Right lobe of liver (tissue), 6 donors: ENCODE measurements around the gene ATL1. TPM values are rescaled to one million over a fixed set of nuclear protein-coding genes. Genes with fewer than 3 reads are reported as not detected.

Source experiments
- ATAC-seq, 4 donors: fragments of 200-7000 bp; cut with Tn5 transposase; one replicate each; pipeline ENCODE4 v1.9.1; 2020; ENCODE audit warnings: mild to moderate bottlenecking in 4 of 4, moderate library complexity in 4 of 4
- DNase-seq, 3 donors: peaks; one replicate each; pipeline ENCODE4 v3.0.0-alpha.2; 2020
- H3K27ac ChIP-seq, 3 donors: fragments of 200-600 bp; one replicate each; pipeline ENCODE4 v1.8.0; 2022
- H3K27me3 ChIP-seq, 2 donors: fragments of 200-600 bp; one replicate each; pipeline ENCODE4 v1.8.0; 2022
- H3K36me3 ChIP-seq, 4 donors: fragments of 200-600 bp; sonication (generic) in 1 of 4; one replicate each; pipeline versions ENCODE4 v1.5.1 to v1.8.0; 2017 to 2022; ENCODE audit warnings: control low read depth in 1 of 4
- H3K4me1 ChIP-seq, 4 donors: fragments of 200-600 bp; sonication (generic) in 1 of 4; one replicate each; pipeline versions ENCODE4 v1.5.1 to v1.8.0; 2017 to 2022; ENCODE audit warnings: control low read depth in 1 of 4
- H3K4me3 ChIP-seq, 3 donors: fragments of 200-600 bp; one replicate each; pipeline ENCODE4 v1.8.0; 2022
- H3K9me3 ChIP-seq, 4 donors: fragments of 200-600 bp; sonication (generic) in 1 of 4; one replicate each; pipeline versions ENCODE4 v1.5.1 to v1.8.0; 2017 to 2022; ENCODE audit warnings: control low read depth in 1 of 4
- CTCF ChIP-seq, 4 donors: fragments of 200-600 bp in 3 of 4; fragments of 450-650 bp in 1 of 4; IDR thresholded peaks; one replicate each; pipeline versions ENCODE4 v1.5.1 to v1.8.0; 2016 to 2022; ENCODE audit warnings: antibody characterized with exemption in 4 of 4, mild to moderate bottlenecking in 2 of 4
- POLR2A ChIP-seq: fragments of 450-650 bp; IDR thresholded peaks from one replicate; pipeline ENCODE4 v1.6.1; 2017; ENCODE audit warnings: antibody characterized with exemption, mild to moderate bottlenecking
- WGBS: methylation state at CpG from one replicate; pipeline ENCODE4 v1.1.6; 2018; ENCODE audit warnings: low coverage, low lambda C conversion rate; ENCODE audit not compliant: insufficient coverage; ENCODE audit errors: missing lambda C conversion rate; 5-methylcytosine and 5-hydroxymethylcytosine counted together
- intact Hi-C, 2 donors: fragments of 100-400 bp; cut with DNase I; formaldehyde crosslinking; loops; one replicate each; pipeline versions ENCODE4 v1.11.2 to v1.14.1; 2022
- total RNA-seq, 6 experiments: library from RNA; depleted of rRNA in 2 of 6; stranded (reverse); fragments of >200 nt in 2 of 6; fragmentation: NEBNext Ultra II Directional in 3 of 6; extraction: Animal tissue kit (Norgen Biotek cat#: 25700) in 3 of 6; gene quantifications; one replicate each; pipeline versions ENCODE4 v1.1.0 to v1.2.4, GENCODE V29; 2016 to 2023
- donor health status: DM: no; HTN: yes; CAD: no.
- donor health status: DM: no; HTN: no; CAD: no.
- donor health status: DM: no; HTN: no; CAD: no.
- donor health status: DM: no; HTN: yes; CAD: no.
- donor health status: DM: no; HTN: yes; CAD: no.

ATL1 gene
- total RNA-seq, 6 experiments from 2014 or later, result 0.18 to 0.47 (median 0.27) TPM; not detected in 1

GRCh38 chr14:50612806-50613205 lies 52.9 kb downstream of the ATL1 start:
- Histone ChIP-seq H3K9me3 (no peaks in the 10 kb centered on the region), H3K36me3 (no peaks in the 10 kb centered on the region), H3K27me3 (no peaks in the 10 kb centered on the region), H3K4me1 (no peaks in the 10 kb centered on the region), H3K27ac (no peak overlapping the region), H3K4me3 (no peak overlapping the region)
- DNase-seq (no peak), ATAC-seq (no peak)
- 67% methylated on average over 3 of the region's 3 CpGs for WGBS
- TF ChIP-seq POLR2A, result no peak
- TF ChIP-seq CTCF (IDR thresholded peaks at IDR 0.05), result no peak
- intact Hi-C loops, result no loop called here

GRCh38 chr14:50615056-50615455 lies 55.1 kb downstream of the ATL1 start:
- no peaks in the 10 kb centered on the region for H3K9me3 ChIP-seq
- H3K27me3 ChIP-seq, result no peaks in the 10 kb centered on the region
- 55% methylated on average over 4 of the region's 4 CpGs for WGBS
- TF ChIP-seq POLR2A (no peak), CTCF (IDR thresholded peaks at IDR 0.05) (no peak)
- no peaks in the 10 kb centered on the region for H3K4me1 ChIP-seq
- ATAC-seq, result no peak
- no peak overlapping the region for H3K27ac ChIP-seq
- H3K4me3 ChIP-seq, result no peak overlapping the region
- no peak for DNase-seq
- no peaks in the 10 kb centered on the region for H3K36me3 ChIP-seq
- intact Hi-C loops, result no loop called here

- DNase-seq (no peak), ATAC-seq (no peak)
- intact Hi-C loops, result no loop called here
Measured at GRCh38 chr14:50615552-50615951, 55.6 kb downstream of the ATL1 start.

GRCh38 chr14:50616275-50616674 lies 56.3 kb downstream of the ATL1 start:
- DNase-seq, result no peak
- no peak overlapping the region for H3K4me3 ChIP-seq
- H3K36me3 ChIP-seq, result no peaks in the 10 kb centered on the region
- H3K27me3 ChIP-seq, result no peaks in the 10 kb centered on the region
- H3K9me3 ChIP-seq, result no peaks in the 10 kb centered on the region
- intact Hi-C loops, result no loop called here
- ATAC-seq, result no peak
- no peak overlapping the region for H3K27ac ChIP-seq
- 100% methylated on average over 2 of the region's 2 CpGs for WGBS
- TF ChIP-seq POLR2A, result no peak
- TF ChIP-seq CTCF (IDR thresholded peaks at IDR 0.05), result no peak
- H3K4me1 ChIP-seq, result no peaks in the 10 kb centered on the region

More at GRCh38 chr14:50615552-50615951, 55.6 kb downstream of the ATL1 start:
- H3K4me3 ChIP-seq, result no peak overlapping the region
- H3K9me3 ChIP-seq, result no peaks in the 10 kb centered on the region
- no peak for TF ChIP-seq CTCF (IDR thresholded peaks at IDR 0.05)
- no peak for TF ChIP-seq POLR2A
- no peaks in the 10 kb centered on the region for H3K36me3 ChIP-seq
- H3K4me1 ChIP-seq, result no peaks in the 10 kb centered on the region
- H3K27me3 ChIP-seq, result no peaks in the 10 kb centered on the region
- H3K27ac ChIP-seq, result no peak overlapping the region
- WGBS, result 94% methylated on average over 2 of the region's 2 CpGs
